ENCODE measurements around the gene CFAP45.

CFAP45 gene

GRCh38 chr1:159825564-159825963 is 74.4 kb downstream of the CFAP45 start:
- TF ChIP-seq, protein P1, sequence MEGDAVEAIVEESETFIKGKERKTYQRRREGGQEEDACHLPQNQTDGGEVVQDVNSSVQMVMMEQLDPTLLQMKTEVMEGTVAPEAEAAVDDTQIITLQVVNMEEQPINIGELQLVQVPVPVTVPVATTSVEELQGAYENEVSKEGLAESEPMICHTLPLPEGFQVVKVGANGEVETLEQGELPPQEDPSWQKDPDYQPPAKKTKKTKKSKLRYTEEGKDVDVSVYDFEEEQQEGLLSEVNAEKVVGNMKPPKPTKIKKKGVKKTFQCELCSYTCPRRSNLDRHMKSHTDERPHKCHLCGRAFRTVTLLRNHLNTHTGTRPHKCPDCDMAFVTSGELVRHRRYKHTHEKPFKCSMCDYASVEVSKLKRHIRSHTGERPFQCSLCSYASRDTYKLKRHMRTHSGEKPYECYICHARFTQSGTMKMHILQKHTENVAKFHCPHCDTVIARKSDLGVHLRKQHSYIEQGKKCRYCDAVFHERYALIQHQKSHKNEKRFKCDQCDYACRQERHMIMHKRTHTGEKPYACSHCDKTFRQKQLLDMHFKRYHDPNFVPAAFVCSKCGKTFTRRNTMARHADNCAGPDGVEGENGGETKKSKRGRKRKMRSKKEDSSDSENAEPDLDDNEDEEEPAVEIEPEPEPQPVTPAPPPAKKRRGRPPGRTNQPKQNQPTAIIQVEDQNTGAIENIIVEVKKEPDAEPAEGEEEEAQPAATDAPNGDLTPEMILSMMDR (IDR thresholded peaks at IDR 0.05), result no peak
- DNase-seq, result no peak
- intact Hi-C loops (cut with DNase I; ENCODE audit: low total_unique reads), result no loop called here
- no peak overlapping the region for H3K4me3 ChIP-seq
- no peak overlapping the region for H3K27ac ChIP-seq
- H3K27me3 ChIP-seq, result peaks cover 0 to 11% of the 10 kb centered on the region in 2 donors
- H3K9me3 ChIP-seq, result no peaks in the 10 kb centered on the region
- no peaks in the 10 kb centered on the region for H3K36me3 ChIP-seq
- no peaks in the 10 kb centered on the region for H3K4me1 ChIP-seq

DNA sequence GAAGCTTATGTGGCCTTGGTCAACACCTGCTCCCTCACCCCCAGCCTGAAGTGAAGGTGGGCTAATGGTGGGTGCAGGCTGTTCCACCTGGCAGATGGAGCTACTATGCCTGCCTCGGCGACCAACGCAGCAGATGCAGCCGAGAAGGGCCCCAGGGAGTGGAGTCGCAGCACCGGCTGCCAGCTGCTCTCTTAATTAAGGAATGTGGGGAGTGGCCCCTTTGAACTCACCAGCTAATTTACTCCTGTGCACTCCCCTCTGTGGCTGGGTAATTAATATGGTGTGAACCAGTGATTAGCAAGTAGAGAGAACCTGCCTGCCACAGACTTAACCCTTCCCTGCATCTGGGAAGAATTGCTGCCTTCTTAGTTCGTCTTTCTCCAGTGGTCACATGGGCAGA is 76.6 kb downstream of the CFAP45 start:
- no peaks in the 10 kb centered on the region for H3K4me1 ChIP-seq
- intact Hi-C loops (cut with DNase I; ENCODE audit: low total_unique reads), result no loop called here
- DNase-seq, result no peak
- no peaks in the 10 kb centered on the region for H3K9me3 ChIP-seq
- no peak overlapping the region for H3K4me3 ChIP-seq
- H3K27ac ChIP-seq, result no peak overlapping the region
- H3K36me3 ChIP-seq, result no peaks in the 10 kb centered on the region
- TF ChIP-seq, protein P1 (IDR thresholded peaks at IDR 0.05), result no peak
- H3K27me3 ChIP-seq, result peaks cover 0 to 11% of the 10 kb centered on the region in 2 donors

Measured in tibial artery (tissue), 4 donors.